HL-60 (cell line): Measurements from ENCODE around the gene ZNF385D.

ENCODE experiments used
- DNase-seq, 2 experiments: peaks; one replicate each; pipeline ENCODE4 v3.0.0-alpha.2; 2010 to 2020; ENCODE audit warnings: low read depth in 1 of 2, low spot score in 1 of 2
- H3K27ac ChIP-seq: fragments of 250-450 bp; sonication (Bioruptor Pico); replicated peaks from 2 replicates; pipeline ENCODE4 v1.5.1; 2020; ENCODE audit warnings: mild to moderate bottlenecking, moderate library complexity
- H3K27me3 ChIP-seq: fragments of 250-450 bp; sonication (Bioruptor Pico); 2 replicates; pipeline ENCODE4 v1.5.1; 2021; ENCODE audit warnings: mild to moderate bottlenecking, moderate library complexity; ENCODE audit not compliant: insufficient read depth, poor library complexity, severe bottlenecking
- H3K4me3 ChIP-seq: replicated peaks from 2 replicates; pipeline ENCODE4 v1.5.1; 2011; ENCODE audit warnings: mild to moderate bottlenecking, control low read depth, low read length; ENCODE audit not compliant: insufficient read depth
- CTCF ChIP-seq: IDR thresholded peaks from one replicate; pipeline ENCODE4 v1.5.1; 2011; ENCODE audit warnings: low read length, control low read depth, inconsistent platforms; ENCODE audit not compliant: insufficient read depth
- GABPA ChIP-seq: IDR thresholded peaks from 2 replicates; pipeline ENCODE4 v1.6.1; 2012; ENCODE audit warnings: low read depth
- POLR2AphosphoS5 ChIP-seq: IDR thresholded peaks from 2 replicates; pipeline ENCODE4 v1.6.1; 2012; ENCODE audit warnings: low read depth
- REST ChIP-seq: IDR thresholded peaks from 2 replicates; pipeline ENCODE4 v1.6.1; 2012; ENCODE audit warnings: low read depth; ENCODE audit not compliant: insufficient replicate concordance
- SPI1 ChIP-seq: IDR thresholded peaks from 2 replicates; pipeline ENCODE4 v1.6.1; 2012; ENCODE audit warnings: low read depth, mild to moderate bottlenecking, borderline replicate concordance

Gene ZNF385D

GRCh38 chr3:21587894-21588293 is 163.1 kb downstream of the ZNF385D start:
- TF ChIP-seq CTCF (no peak), GABPA (no peak), REST (no peak), POLR2AphosphoS5 (no peak), SPI1 (no peak)
- Histone ChIP-seq H3K4me3 (no peak overlapping the region), H3K27ac (no peak overlapping the region), H3K27me3 (no peaks in the 10 kb centered on the region)
- no peak for DNase-seq

- no peak for TF ChIP-seq CTCF
- no peak for TF ChIP-seq POLR2AphosphoS5
- DNase-seq, result no peak
- Histone ChIP-seq H3K27ac (no peak overlapping the region), H3K27me3 (no peaks in the 10 kb centered on the region), H3K4me3 (no peak overlapping the region)
Observed at GRCh38 chr3:21585216-21585740, 165.7 kb downstream of the ZNF385D start.

GRCh38 chr3:21573291-21573690 is 177.7 kb downstream of the ZNF385D start:
- TF ChIP-seq POLR2AphosphoS5 (no peak), SPI1 (no peak), CTCF (no peak), GABPA (no peak), REST (no peak)
- H3K4me3 ChIP-seq, result no peak overlapping the region
- DNase-seq, result peak in 1 of 2 experiments; percentile 7
- no peaks in the 10 kb centered on the region for H3K27me3 ChIP-seq
- H3K27ac ChIP-seq, result no peak overlapping the region

- TF ChIP-seq POLR2AphosphoS5, result no peak
- no peak for TF ChIP-seq REST
- no peak for TF ChIP-seq SPI1
- no peak for TF ChIP-seq GABPA
- no peak for TF ChIP-seq CTCF
- H3K27ac ChIP-seq, result no peak overlapping the region
- no peak for DNase-seq
Observed at GRCh38 chr3:21564531-21564930, 186.5 kb downstream of the ZNF385D start.

More at GRCh38 chr3:21564531-21564930, 186.5 kb downstream of the ZNF385D start:
- Histone ChIP-seq H3K4me3 (no peak overlapping the region), H3K27me3 (no peaks in the 10 kb centered on the region)
